ENCODE measurements around the gene YDJC. TPM values are rescaled to one million over a fixed set of nuclear protein-coding genes. Genes with fewer than 3 reads are reported as not detected.

The YDJC gene
- total and polyA plus RNA-seq, 9 of the 15 experiments (the other 6 are each of a cell fraction or from before 2014, with no cell fraction given) = 13.5 to 871 (median 164) TPM

DNA sequence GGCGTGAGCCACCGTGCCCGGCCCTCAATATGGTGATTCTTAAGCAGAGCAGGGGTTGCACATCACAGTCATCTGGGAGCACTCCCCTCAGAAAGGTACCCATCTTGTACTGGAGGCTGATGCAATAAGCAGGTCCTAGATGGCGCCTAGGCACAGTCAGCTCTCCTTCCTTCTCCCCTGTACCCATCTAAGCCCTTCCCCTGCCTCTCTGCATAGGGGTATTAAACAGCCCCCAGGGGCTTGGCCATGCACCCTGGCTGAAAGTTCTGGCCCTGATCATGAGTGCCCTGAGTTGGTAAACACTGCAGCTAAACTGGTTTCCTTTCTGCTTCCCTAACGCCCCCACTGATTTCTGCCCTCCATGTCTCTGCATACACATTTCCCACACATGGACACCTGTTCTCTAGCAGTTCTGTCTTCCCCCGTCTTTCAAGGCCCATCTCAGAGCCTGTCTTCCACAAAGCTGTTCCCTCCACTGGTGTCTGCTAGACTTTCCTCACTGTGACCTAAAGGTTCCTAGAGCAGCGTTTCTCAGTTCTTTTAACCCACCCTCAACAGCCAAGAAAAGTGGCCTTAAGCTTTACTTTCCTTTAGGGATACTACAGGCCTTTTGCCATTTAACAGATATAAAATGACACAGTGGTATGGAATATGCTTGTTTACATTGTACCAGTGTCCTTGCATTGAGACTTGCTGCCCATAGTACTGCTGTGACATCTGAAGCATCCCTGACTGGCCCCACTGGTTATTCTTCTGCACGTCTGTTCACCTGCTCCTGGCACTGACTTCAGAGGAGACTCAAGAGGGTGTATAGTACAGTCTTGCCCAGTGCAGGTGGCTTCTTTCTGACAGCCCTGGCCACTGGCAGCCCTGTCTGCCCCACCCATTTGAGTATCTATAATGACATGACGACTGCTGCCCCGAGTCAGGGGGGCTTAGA is 46.8 kb downstream of the YDJC start (continued):
- TF ChIP-seq RBM34 (IDR thresholded peaks at IDR 0.05; ENCODE audit: borderline replicate concordance, insufficient read depth, low read length) (no peak), HDGF (IDR thresholded peaks at IDR 0.05) (no peak), SMC3 (conservative IDR thresholded peaks at IDR 0.05; ENCODE audit: insufficient read depth, low read depth, low read length) (no peak), RAD51 (IDR thresholded peaks at IDR 0.05; ENCODE audit: borderline replicate concordance, low read depth) (no peak), NR4A1 (CRISPR knock-in tag; IDR thresholded peaks at IDR 0.05) (peak; percentile 61; the same call in 1 of the 2 replicates), NR4A1 (tag; IDR thresholded peaks at IDR 0.05) (no peak), PTBP1 (IDR thresholded peaks at IDR 0.05; ENCODE audit: low read depth, low read length) (no peak), MTA2 (IDR thresholded peaks at IDR 0.05; ENCODE audit: low read depth) (no peak), ILK (tag; IDR thresholded peaks at IDR 0.05; ENCODE audit: borderline replicate concordance, low read depth) (no peak), PYGO2 (tag; IDR thresholded peaks at IDR 0.05) (no peak), KLF13 (tag; IDR thresholded peaks at IDR 0.05; ENCODE audit: borderline replicate concordance, low read depth) (no peak), NELFE (IDR thresholded peaks at IDR 0.05; ENCODE audit: insufficient read depth, insufficient read length) (no peak)
- TF ChIP-seq, protein P1, sequence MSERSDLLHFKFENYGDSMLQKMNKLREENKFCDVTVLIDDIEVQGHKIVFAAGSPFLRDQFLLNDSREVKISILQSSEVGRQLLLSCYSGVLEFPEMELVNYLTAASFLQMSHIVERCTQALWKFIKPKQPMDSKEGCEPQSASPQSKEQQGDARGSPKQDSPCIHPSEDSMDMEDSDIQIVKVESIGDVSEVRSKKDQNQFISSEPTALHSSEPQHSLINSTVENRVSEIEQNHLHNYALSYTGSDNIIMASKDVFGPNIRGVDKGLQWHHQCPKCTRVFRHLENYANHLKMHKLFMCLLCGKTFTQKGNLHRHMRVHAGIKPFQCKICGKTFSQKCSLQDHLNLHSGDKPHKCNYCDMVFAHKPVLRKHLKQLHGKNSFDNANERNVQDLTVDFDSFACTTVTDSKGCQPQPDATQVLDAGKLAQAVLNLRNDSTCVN (CRISPR knock-in tag; IDR thresholded peaks at IDR 0.05) = 0 out of 2 replicates have a peak, but pooled peaks have one; percentile 52
- TF ChIP-seq, protein P2, sequence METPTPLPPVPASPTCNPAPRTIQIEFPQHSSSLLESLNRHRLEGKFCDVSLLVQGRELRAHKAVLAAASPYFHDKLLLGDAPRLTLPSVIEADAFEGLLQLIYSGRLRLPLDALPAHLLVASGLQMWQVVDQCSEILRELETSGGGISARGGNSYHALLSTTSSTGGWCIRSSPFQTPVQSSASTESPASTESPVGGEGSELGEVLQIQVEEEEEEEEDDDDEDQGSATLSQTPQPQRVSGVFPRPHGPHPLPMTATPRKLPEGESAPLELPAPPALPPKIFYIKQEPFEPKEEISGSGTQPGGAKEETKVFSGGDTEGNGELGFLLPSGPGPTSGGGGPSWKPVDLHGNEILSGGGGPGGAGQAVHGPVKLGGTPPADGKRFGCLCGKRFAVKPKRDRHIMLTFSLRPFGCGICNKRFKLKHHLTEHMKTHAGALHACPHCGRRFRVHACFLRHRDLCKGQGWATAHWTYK (CRISPR knock-in tag; IDR thresholded peaks at IDR 0.05) = 0 out of 2 replicates have a peak, but pooled peaks have one; percentile 16
- TF ChIP-seq, protein P3, sequence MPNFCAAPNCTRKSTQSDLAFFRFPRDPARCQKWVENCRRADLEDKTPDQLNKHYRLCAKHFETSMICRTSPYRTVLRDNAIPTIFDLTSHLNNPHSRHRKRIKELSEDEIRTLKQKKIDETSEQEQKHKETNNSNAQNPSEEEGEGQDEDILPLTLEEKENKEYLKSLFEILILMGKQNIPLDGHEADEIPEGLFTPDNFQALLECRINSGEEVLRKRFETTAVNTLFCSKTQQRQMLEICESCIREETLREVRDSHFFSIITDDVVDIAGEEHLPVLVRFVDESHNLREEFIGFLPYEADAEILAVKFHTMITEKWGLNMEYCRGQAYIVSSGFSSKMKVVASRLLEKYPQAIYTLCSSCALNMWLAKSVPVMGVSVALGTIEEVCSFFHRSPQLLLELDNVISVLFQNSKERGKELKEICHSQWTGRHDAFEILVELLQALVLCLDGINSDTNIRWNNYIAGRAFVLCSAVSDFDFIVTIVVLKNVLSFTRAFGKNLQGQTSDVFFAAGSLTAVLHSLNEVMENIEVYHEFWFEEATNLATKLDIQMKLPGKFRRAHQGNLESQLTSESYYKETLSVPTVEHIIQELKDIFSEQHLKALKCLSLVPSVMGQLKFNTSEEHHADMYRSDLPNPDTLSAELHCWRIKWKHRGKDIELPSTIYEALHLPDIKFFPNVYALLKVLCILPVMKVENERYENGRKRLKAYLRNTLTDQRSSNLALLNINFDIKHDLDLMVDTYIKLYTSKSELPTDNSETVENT (CRISPR knock-in tag; IDR thresholded peaks at IDR 0.05) = peak; percentile 81
- TF ChIP-seq, protein P4, sequence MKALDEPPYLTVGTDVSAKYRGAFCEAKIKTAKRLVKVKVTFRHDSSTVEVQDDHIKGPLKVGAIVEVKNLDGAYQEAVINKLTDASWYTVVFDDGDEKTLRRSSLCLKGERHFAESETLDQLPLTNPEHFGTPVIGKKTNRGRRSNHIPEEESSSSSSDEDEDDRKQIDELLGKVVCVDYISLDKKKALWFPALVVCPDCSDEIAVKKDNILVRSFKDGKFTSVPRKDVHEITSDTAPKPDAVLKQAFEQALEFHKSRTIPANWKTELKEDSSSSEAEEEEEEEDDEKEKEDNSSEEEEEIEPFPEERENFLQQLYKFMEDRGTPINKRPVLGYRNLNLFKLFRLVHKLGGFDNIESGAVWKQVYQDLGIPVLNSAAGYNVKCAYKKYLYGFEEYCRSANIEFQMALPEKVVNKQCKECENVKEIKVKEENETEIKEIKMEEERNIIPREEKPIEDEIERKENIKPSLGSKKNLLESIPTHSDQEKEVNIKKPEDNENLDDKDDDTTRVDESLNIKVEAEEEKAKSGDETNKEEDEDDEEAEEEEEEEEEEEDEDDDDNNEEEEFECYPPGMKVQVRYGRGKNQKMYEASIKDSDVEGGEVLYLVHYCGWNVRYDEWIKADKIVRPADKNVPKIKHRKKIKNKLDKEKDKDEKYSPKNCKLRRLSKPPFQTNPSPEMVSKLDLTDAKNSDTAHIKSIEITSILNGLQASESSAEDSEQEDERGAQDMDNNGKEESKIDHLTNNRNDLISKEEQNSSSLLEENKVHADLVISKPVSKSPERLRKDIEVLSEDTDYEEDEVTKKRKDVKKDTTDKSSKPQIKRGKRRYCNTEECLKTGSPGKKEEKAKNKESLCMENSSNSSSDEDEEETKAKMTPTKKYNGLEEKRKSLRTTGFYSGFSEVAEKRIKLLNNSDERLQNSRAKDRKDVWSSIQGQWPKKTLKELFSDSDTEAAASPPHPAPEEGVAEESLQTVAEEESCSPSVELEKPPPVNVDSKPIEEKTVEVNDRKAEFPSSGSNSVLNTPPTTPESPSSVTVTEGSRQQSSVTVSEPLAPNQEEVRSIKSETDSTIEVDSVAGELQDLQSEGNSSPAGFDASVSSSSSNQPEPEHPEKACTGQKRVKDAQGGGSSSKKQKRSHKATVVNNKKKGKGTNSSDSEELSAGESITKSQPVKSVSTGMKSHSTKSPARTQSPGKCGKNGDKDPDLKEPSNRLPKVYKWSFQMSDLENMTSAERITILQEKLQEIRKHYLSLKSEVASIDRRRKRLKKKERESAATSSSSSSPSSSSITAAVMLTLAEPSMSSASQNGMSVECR (CRISPR knock-in tag; IDR thresholded peaks at IDR 0.05) = 0 out of 2 replicates have a peak, but pooled peaks have one; percentile 48

All from K562 (cell line).